Upper lobe of left lung (tissue), 4 donors: ENCODE measurements around the gene SLC35C1.

Source experiments
- CTCF ChIP-seq, 6 experiments: fragments of 450-650 bp in 4 of 6; fragments of 200-600 bp in 2 of 6; sonication (generic) in 2 of 6; IDR thresholded peaks; one replicate each; pipeline ENCODE4 v1.5.1; 2016 to 2019; ENCODE audit warnings: antibody characterized with exemption in 6 of 6
- EP300 ChIP-seq, 4 donors: sonication (generic); formaldehyde crosslinking; IDR thresholded peaks; one replicate each; pipeline ENCODE4 v1.5.1; 2017; ENCODE audit warnings: antibody characterized with exemption in 4 of 4, control low read depth in 2 of 4
- POLR2A ChIP-seq, 4 donors: fragments of 450-650 bp; IDR thresholded peaks; one replicate each; pipeline ENCODE4 v1.5.1; 2016 to 2017; ENCODE audit warnings: antibody characterized with exemption in 4 of 4, mild to moderate bottlenecking in 2 of 4
- POLR2AphosphoS5 ChIP-seq, 2 donors: sonication (generic); formaldehyde crosslinking; IDR thresholded peaks; one replicate each; pipeline ENCODE4 v1.5.1; 2017; ENCODE audit warnings: antibody characterized with exemption in 2 of 2

- TF ChIP-seq POLR2A (IDR thresholded peaks at IDR 0.05): no peak
- TF ChIP-seq CTCF (IDR thresholded peaks at IDR 0.05): no peak
- TF ChIP-seq POLR2AphosphoS5 (IDR thresholded peaks at IDR 0.05): no peak
- TF ChIP-seq EP300 (IDR thresholded peaks at IDR 0.05): no peak
Observed at GRCh38 chr11:45811571-45812290, 6.8 kb downstream of the SLC35C1 start.
